Measurements from ENCODE around the gene PLEKHA1.

The PLEKHA1 gene

GRCh38 chr10:122374237-122374858, at the start of gene PLEKHA1:
Gene PLEKHA1, plus strand, starts transcription at chr10:122374708. Its CDS starts 18,493 bp downstream, at chr10:122393201.
- Histone ChIP-seq H3K27me3 (ENCODE audit: insufficient read depth, low read depth, severe bottlenecking) (no peaks in the 10 kb centered on the region), H3K36me3 (no peaks in the 10 kb centered on the region), H3K27ac (peak within 1 kb of the TSS; percentile 92), H3K4me3 (ENCODE audit: low read depth, low read length) (peak within 1 kb of the TSS; percentile 92), H3K9me3 (ENCODE audit: severe bottlenecking) (no peaks in the 10 kb centered on the region)
- TF ChIP-seq CTCF (IDR thresholded peaks at IDR 0.05; ENCODE audit: low read depth, low read length) = no peak
- DNase-seq = peak; percentile 95

GRCh38 chr10:122325235-122325634, 49.3 kb upstream of the PLEKHA1 start:
- DNase-seq = no peak
- TF ChIP-seq CTCF (IDR thresholded peaks at IDR 0.05; ENCODE audit: low read depth, low read length) = no peak
- Histone ChIP-seq H3K9me3 (ENCODE audit: severe bottlenecking) (no peaks in the 10 kb centered on the region), H3K36me3 (no peaks in the 10 kb centered on the region), H3K4me3 (ENCODE audit: low read depth, low read length) (no peak overlapping the region), H3K27ac (no peak overlapping the region), H3K27me3 (ENCODE audit: insufficient read depth, low read depth, severe bottlenecking) (no peaks in the 10 kb centered on the region)

- H3K4me3 ChIP-seq (ENCODE audit: low read depth, low read length) = no peak overlapping the region
- H3K36me3 ChIP-seq = no peaks in the 10 kb centered on the region
- no peaks in the 10 kb centered on the region for H3K27me3 ChIP-seq (ENCODE audit: insufficient read depth, low read depth, severe bottlenecking)
- no peak for TF ChIP-seq CTCF (IDR thresholded peaks at IDR 0.05; ENCODE audit: low read depth, low read length)
- no peak overlapping the region for H3K27ac ChIP-seq
- DNase-seq = no peak
- H3K9me3 ChIP-seq (ENCODE audit: severe bottlenecking) = no peaks in the 10 kb centered on the region
Measured at GRCh38 chr10:122326385-122326784, 48.1 kb upstream of the PLEKHA1 start.

GRCh38 chr10:122326806-122327205, 47.7 kb upstream of the PLEKHA1 start:
- Histone ChIP-seq H3K27ac (no peak overlapping the region), H3K36me3 (no peaks in the 10 kb centered on the region), H3K9me3 (ENCODE audit: severe bottlenecking) (no peaks in the 10 kb centered on the region), H3K27me3 (ENCODE audit: insufficient read depth, low read depth, severe bottlenecking) (no peaks in the 10 kb centered on the region), H3K4me3 (ENCODE audit: low read depth, low read length) (no peak overlapping the region)
- no peak for DNase-seq
- TF ChIP-seq CTCF (IDR thresholded peaks at IDR 0.05; ENCODE audit: low read depth, low read length) = no peak

GRCh38 chr10:122327237-122328206, 47.0 kb upstream of the PLEKHA1 start:
- H3K27me3 ChIP-seq (ENCODE audit: insufficient read depth, low read depth, severe bottlenecking) = peaks cover 2% of the 10 kb centered on the region
- no peak overlapping the region for H3K27ac ChIP-seq
- no peak overlapping the region for H3K4me3 ChIP-seq (ENCODE audit: low read depth, low read length)
- TF ChIP-seq CTCF (IDR thresholded peaks at IDR 0.05; ENCODE audit: low read depth, low read length) = no peak
- H3K9me3 ChIP-seq (ENCODE audit: severe bottlenecking) = no peaks in the 10 kb centered on the region
- no peak for DNase-seq
- H3K36me3 ChIP-seq = no peaks in the 10 kb centered on the region

All from WERI-Rb-1 (cell line).